ENCODE results near the gene RAB41.
"Not testable (repeated sequence)": the region's sequence is repeated elsewhere in the genome, so short reads cannot be mapped to it uniquely, and the experiment has no call there.

The RAB41 gene

DNA sequence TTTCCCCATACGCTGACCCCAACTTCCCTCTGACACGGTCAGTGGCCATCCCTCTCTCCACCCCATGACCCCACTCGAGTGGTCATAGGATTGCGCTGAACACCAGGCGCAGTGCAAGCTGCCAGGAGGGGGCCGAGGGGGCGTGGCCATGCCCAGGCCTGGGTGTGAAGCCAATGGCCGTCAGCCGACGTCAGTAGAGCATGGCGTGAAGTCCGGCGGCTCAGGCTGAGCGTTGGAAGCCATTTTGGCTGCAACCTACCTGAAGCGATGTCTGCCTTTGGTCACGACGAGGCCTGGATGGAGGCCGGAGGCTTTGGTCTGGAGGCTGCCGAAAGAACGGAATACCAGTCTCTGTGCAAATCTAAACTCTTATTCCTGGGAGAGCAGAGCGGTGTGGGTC, at the start of gene RAB41:
RAB41 (plus strand) TSS at position 222 of the 400 bp plus-strand sequence; CDS start at position 268, 46 bp downstream.
- in situ Hi-C loops (cut with MboI; ENCODE audit: low sequenced_read_pairs): no loop called here

DNA sequence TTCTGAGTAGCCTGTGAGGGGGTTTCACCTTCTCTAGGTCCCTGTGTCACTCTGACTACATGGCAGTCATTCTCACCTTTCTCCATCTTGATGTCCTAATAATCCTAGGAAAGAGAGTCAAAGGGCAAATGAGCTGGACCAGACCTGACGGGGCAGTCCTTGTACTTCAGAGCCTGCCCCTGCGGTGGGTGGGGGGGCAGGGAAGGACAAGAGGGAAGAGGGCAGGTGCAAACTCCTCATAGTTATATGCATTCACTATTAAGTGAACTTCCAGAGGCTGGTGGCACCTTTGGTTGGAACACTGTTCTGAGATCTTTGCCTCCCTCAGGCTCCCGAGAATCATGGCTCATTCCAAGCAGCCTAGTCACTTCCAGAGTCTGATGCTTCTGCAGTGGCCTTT, 47.6 kb upstream of the RAB41 start, which contains the start of gene AWAT1:
AWAT1 (plus strand) TSS at position 301 of the 400 bp plus-strand sequence; CDS start at position 342, 41 bp downstream.
- in situ Hi-C loops (cut with MboI; ENCODE audit: low sequenced_read_pairs): no loop called here

DNA sequence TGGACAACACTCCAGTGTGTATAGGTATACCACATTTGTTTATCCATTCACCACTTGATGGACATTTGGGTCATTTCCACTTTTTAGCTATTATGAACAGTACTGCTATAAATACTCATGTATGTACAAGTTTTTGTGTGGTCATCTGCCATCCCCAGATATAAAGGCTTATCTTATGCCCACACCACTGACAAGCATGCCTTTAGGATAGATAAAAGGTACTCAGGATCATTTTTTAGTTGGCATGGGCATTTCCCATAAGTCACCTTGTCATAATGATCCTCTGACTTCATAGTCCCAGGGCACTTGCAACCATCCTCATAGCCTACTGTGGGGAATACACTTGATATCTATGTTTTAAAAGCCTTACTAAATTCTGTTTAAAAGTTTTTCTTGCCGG, 41.2 kb upstream of the RAB41 start:
- in situ Hi-C loops (cut with MboI; ENCODE audit: low sequenced_read_pairs): no loop called here

DNA sequence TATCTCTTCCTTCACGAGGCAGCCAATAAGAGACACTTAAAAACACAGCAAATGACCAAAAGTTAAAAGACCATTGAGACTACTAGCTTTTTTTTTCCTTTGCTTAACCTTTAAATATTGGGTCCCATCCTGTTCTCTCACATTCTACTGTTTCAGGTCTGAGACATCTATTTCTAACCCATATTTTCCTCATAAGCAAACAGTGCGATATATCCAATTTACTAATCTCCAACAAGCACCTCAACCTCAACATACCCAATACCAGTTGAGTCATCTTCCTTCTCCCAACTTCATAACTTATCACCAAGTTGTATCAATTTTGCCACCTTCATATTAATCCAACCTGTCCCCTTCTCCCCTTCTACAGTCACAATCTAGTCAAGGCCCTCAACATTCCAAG, 40.5 kb upstream of the RAB41 start:
- in situ Hi-C loops (cut with MboI; ENCODE audit: low sequenced_read_pairs): no loop called here

DNA sequence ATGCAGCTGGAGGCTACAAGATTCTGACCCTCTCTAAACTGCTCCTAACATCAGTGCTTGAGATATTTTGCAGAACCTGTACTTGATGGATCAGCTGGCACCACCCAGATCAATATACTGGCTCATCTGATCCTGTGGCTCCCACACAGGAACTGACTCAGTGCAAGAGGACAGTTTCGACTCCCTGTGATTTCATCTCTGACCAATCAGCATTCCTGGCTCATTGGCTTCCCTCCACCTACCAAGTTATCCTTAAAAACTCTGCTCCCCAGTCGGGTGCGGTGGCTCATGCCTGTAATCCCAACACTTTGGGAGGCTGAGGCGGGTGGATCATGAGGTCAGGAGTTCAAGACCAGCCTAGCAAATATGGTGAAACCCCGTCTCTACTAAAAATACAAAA, 38.4 kb upstream of the RAB41 start:
- in situ Hi-C loops (cut with MboI; ENCODE audit: low sequenced_read_pairs): not testable (repeated sequence)

DNA sequence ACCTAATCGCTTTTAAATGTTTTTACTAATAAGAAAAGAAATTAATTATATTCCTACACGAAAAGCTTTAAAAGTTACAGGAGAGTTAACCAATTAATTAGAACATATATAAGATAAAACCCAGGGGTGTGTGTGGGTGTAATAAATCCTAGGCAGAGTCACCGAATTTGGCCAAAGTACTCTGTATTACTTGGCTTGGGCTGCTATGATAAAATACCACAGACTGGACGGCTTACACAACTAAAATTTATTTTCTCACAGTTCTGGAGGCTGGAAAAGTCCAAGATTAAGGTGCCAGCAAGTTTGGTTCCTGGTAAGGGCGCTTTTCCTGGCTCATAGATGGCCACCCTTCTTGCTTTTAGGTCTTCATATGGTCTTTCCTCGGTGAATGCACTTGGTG, 37.1 kb upstream of the RAB41 start:
- in situ Hi-C loops (cut with MboI; ENCODE audit: low sequenced_read_pairs): no loop called here

DNA sequence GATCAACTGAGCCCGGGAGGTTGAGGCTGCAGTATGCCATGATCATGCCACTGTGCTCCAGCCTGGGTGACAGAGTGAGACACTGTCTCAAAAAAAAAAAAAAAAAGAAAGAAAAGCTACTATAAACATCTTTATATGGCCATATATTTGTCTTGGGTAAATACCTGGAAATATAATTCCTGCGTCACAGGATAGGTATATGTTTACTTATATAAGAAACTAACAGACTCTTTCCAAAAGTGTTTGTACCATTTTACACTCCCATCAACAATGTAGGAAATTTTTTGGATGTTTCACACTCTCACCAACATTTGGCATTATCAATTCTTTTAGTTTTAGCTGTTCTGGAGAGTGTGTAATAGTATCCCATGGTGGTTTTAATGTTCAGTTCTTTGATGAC, 34.7 kb upstream of the RAB41 start:
- in situ Hi-C loops (cut with MboI; ENCODE audit: low sequenced_read_pairs): no loop called here

DNA sequence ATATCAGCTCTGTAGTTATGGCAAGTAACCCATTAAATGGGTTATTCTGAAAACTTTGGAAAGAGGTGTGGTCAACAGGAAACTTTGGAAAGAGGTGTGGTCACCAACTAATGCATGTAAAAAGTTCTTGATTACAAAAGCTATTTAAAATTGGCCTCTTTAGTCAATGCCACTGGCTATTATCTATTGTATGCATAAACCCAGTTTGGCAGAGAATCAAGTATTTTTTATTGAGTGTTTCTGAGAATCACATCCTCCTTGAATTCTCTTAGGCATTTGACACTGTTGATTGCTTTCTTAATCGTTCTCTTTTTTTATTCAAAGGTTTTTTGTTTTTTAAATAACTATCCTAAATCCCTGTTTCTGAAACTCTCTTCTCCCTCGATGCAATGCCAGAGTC, 29.5 kb upstream of the RAB41 start:
- in situ Hi-C loops (cut with MboI; ENCODE audit: low sequenced_read_pairs): no loop called here

DNA sequence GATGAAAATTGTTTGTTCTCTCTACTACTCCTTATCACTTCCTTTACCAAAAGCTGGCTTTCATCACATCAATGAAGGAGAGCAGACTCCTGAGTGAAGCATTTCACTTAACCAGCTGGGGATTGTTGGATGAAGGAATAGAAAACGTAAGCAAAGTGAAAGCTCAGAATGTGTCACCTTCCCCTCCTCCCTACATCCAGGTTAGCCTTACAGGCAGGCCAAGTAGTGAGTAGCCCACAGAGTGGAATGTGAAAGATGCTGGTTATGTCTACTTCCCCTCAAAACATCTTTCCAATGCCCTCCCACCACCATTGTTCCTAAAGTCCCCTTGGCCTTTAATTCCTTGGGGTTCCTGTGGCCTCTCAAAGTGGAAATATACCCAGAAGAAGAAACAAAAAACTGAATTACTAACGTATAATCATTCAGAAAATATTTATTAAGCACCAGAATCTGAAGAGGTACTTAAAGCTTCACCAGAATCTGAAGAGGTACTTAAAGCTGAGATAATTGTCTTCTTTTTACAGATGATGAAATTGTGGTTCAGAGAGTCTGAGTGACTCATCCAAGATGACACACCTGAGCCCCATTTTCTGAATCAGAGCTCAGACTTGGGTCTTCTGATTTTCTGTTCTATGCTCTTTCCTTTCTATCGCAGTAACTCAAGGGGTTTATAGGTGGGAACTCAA, 28.5 kb upstream of the RAB41 start:
- in situ Hi-C loops (cut with MboI; ENCODE audit: low sequenced_read_pairs): no loop called here

DNA sequence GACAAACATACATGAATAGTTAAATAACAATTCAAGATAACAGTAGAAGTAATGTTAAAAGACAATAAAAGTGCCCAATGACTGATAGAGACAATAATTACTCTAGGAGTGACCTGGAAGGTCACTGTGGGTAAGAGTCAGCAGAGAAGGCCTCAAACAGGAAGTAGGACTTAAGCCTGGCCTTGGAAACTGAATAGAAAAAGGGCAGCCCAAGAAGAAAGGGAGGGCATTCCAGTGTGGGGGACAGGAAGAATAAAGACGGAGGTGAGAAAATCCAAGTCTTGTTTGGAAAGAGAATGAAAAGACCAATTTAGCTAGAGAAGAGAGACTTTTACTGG, 27.9 kb upstream of the RAB41 start:
- in situ Hi-C loops (cut with MboI; ENCODE audit: low sequenced_read_pairs): no loop called here

DNA sequence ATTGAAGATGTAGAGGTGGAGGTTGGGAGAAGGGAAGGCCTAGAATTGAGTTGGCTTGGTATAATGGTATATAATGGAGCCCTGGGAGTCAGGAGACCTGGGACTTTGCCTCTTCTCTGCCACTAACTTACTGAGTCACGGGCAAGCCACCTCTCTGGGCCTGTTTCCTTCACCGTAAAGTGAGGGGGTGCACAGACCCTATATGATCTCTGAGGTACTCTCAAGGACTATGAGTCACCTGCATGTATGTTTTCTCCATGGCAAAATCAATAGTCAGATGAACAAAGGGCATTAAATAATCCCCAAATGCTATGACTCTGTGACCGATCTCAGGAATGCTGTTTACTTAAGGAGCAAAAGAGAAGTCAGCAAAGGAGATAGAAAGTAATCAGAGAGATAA, 27.1 kb upstream of the RAB41 start:
- in situ Hi-C loops (cut with MboI; ENCODE audit: low sequenced_read_pairs): no loop called here

DNA sequence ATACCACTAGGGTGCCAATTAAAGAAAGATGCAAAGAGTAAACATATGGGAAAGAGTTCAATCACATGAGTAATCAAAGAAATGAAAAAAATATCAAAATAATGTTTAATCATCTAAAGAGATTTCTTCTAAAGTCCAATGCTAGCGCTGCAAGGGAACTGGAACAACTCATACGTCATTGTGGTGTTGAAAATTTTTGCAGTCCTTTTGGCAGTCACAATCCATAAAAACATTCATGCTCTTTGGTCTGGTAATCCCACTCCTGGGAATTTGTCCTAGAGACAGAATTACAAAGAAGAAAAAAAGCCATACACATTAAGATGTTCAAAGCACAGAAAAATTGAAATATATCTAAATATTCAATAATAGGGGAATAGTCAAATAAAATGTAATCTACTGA, 26.5 kb upstream of the RAB41 start:
- in situ Hi-C loops (cut with MboI; ENCODE audit: low sequenced_read_pairs): no loop called here

DNA sequence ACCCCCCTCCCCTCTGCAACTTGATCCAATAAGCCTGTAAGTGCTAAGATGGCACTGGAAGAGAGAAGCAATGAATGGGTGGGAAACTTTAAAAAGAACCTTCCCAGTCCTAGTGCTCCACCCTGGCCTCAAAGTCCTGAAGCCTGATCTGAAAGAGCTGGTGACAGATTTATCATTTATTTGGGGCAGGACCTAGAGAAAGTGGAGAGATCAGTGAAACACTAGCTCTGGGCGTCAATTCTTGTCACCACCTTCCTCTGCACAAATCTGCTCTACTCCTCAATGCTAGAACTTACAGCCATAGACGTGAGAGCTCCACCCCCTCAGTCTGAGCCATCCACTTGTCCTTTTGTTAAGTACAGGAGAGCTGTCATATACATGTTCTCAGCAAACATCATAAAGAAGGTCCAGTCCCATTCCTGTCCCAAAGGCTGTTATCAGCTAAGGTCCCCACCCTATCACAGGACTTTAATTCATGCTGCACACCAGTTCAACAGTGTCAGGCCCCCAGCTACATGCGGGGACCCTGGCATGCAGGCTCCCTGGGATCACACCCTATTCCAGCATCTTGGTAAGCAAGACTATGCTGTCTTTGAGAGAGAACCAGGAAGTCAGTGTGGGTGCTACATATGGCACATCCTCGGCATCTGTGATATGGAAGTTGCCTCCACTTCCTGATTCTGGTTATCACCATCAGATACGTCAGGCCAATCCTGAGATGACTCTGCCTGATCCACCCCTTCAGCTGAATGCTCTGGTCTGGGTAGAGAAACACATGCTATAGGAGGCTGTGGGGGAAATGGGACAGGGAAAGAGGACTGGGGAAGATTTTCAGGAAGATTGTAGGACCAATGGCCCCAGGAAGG, 24.3 kb upstream of the RAB41 start:
- in situ Hi-C loops (cut with MboI; ENCODE audit: low sequenced_read_pairs): no loop called here

DNA sequence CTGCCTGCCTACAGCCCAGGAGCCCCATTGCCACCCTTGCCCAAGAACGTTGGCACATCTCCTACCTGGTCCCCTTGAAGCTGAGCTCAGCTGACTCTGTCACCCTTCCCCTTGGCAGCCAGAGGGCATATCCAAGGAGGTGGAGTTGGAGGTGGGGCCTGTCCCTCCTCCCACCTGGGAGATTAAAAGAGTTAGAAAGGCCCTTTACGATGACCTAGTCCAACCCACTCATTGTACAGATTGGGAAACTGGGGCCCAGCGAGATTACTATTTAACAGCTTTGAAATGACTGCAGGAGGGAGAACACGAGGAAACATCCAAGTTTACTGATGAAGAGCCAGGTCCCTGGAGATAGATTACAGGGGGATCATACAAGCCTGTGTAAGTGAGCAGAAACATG, 21.9 kb upstream of the RAB41 start, which contains the start of gene P2RY4:
P2RY4 (minus strand) TSS at position 101 of the 400 bp plus-strand sequence. CDS start 580 bp downstream, outside the sequence.
- in situ Hi-C loops (cut with MboI; ENCODE audit: low sequenced_read_pairs): no loop called here

DNA sequence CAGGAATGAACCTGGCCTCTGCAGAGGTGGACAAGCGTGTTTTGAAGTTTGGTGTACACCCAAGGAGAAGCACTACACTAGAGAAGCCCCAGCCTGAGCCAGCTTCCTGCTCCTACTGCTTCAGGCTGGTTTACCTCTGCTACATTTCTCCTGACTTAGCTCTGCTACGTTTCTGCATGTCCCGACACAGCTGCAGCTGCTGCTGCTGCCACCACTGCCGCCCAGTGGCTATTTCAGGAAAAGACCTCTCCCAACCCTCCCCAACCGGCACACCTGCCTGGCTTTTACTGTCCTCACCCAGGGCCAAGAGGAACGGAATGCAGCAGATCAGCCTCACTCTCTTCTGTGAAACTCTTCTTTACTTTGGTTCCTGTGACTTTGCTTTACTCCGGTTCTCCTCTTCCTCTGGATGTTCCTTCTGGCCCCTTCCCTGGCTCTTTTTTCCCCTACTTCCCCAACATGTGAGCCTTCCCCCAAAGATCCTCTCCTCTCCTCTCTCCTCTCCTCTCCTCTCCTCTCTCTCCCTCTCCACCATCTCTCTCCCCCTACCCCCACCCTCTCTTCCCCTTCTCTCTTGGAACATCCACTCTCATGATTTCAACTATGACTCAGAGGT, 18.9 kb upstream of the RAB41 start:
- in situ Hi-C loops (cut with MboI; ENCODE audit: low sequenced_read_pairs): no loop called here

DNA sequence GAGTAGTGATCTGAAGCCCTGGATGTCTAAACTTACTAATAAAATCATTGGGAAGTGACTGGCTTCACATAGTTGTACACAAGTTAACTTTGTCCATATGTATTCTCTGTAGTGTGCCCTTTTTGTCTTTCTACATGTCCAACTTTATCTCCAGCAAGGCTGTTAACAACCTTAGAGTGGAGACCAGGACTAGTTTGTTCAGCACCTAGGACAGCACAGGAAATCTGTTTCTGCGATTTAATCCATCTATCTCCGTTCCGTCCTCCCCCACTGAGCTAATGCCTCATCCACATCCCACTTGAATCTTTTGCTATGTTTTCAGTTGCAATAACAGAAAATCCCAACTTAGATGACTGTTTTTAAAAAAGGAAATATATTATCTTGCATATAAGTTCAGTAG, 17.2 kb upstream of the RAB41 start:
- in situ Hi-C loops (cut with MboI; ENCODE audit: low sequenced_read_pairs): no loop called here

DNA sequence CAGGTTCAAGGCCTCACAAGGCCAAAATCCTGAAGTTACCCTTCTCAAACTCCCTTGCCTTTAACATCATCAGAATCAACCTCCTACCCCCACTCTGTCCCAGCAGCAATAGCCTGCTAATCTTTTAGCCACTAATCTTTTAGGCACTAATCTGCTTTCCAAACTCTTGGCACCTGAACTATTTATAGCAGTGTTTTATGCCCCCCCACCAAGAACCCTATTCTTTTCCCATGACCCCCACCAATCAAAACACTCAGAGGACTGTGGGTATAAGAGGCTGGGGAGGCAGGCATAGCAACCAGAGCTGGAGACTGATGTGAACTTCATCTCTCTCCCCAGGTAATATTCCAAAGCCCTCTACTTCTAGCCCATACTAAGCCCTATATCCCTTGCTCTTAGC, 13.9 kb upstream of the RAB41 start, which contains the start of gene ARR3:
ARR3 (plus strand) TSS at position 301 of the 400 bp plus-strand sequence. CDS start 1,052 bp downstream, outside the sequence.
- in situ Hi-C loops (cut with MboI; ENCODE audit: low sequenced_read_pairs): no loop called here

DNA sequence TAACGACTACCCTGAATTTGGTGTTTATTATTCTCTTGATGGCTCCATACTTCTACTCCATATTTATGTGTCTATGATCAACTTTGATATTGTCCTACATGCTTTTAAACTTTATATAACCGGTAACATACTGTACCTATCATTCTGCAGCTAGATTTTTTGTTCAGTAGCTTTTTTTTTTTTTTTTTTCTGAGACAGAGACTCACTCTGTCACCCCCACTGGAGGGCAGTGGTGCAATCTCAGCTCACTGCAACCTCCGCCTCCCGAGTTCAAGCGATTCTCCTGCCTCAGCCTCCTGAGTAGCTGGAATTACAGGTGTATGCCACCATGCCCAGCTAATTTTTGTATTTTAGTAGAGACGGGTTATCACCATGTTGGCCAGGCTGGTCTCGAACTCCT, 7.9 kb upstream of the RAB41 start:
- in situ Hi-C loops (cut with MboI; ENCODE audit: low sequenced_read_pairs): not testable (repeated sequence)

DNA sequence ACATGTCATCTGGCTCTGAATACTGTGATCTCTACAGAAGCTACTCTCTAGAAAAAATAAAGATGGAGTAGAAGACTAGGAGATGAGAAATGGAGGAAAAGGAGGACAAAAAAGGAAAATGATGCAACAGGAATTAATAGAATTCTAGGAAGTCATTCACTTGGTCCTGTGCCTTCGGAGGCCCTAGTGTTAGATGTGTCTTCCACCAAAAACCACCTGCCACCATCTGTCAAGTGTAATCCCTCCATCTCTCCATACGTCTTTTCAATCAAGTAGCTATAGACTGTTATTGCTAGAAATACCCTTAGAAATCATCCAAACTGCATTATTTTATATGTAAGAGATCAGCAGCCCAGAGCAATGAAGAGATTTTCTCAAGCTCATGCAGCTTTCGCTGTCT, 2.9 kb upstream of the RAB41 start:
- in situ Hi-C loops (cut with MboI; ENCODE audit: low sequenced_read_pairs): no loop called here

DNA sequence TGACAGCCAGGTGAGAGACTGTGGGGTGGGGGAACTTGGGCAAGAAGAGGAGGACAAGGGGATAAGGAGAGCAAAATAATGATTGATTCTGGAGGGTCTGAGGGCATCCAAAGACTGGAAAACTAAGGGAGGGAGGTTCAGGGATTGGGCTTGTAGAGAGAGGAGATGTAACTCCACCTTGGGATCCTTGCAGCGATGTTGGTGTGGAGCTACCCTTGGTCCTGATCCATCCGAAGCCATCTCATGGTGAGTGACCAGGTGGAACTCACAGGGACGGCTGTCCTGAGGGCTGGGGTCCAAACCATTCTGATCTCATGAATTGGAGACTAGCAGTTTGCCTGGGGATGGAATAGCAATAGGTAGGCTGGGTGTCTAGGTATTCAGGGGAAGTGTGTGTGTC, 1.4 kb upstream of the RAB41 start:
- in situ Hi-C loops (cut with MboI; ENCODE audit: low sequenced_read_pairs): no loop called here

DNA sequence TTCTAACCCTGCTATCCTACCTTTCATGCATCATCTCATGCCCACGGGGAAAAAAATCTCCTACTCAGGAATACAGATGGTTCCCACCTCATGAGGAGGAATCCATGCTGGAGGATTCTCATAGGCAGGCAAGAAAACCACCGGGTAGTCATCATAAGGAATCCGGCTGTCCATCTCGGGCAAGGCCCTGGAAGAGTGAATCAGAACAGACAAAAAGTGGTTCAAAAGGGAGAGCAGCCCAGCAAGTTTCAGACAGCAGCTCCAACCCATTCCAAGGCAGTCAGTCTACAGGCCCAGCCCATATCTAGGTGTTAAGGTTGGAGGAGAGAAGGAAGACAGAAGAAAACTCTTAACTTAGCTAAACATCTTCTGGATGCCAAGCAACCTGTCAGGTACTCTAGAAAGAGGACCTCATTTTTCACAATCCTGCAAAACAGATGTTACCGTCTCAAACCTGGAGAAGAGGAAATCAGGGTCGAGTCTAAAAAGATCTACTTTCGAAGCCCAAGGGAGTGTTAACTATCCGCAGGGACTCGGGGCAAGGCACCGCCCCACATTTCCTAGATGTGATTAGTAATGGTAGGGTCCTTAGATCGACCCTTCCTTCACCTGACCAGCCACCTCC, 7.3 kb downstream of the RAB41 start:
- in situ Hi-C loops (cut with MboI; ENCODE audit: low sequenced_read_pairs): no loop called here

All from HL-60/S4 treated with retinoic acid at 250 ng/mL for 4 days and 3 days (cell line).